Loucy (cell line): Measurements from ENCODE around the gene CYB5B.

Experiments
- CTCF ChIP-seq: fragments of 200-600 bp; sonication (generic); conservative IDR thresholded peaks from 2 replicates; pipeline ENCODE4 v1.5.1; 2014; ENCODE audit warnings: mild to moderate bottlenecking, antibody characterized with exemption, low read length
- EZH2phosphoT487 ChIP-seq: fragments of 200-600 bp; IDR thresholded peaks from 2 replicates; pipeline ENCODE4 v1.6.1; 2018; ENCODE audit warnings: antibody characterized with exemption, mild to moderate bottlenecking, moderate library complexity, borderline replicate concordance

GRCh38 chr16:69382421-69382820 is 42.0 kb upstream of the CYB5B start:
- TF ChIP-seq CTCF, result no peak
- TF ChIP-seq EZH2phosphoT487, result no peak
